Measurements from ENCODE around the gene GUK1. TPM values are rescaled to one million over a fixed set of nuclear protein-coding genes. Genes with fewer than 3 reads are reported as not detected.

Gene GUK1
- total RNA-seq, 6 experiments from 2014 or later: 215 to 313 (median 247) TPM

GRCh38 chr1:228097333-228098081 is 42.6 kb upstream of the GUK1 start:
- Mint-ChIP-seq H3K27me3 (ENCODE audit: insufficient read depth) (peaks cover 13% of the 10 kb centered on the region), H3K4me1 (ENCODE audit: low read depth) (peaks cover 32% of the 10 kb centered on the region), H3K9me3 (peaks cover 18% of the 10 kb centered on the region), H3K4me3 (no peak overlapping the region), H3K36me3 (ENCODE audit: low read depth) (peaks cover 43% of the 10 kb centered on the region), H3K27ac (no peak overlapping the region)
- TF ChIP-seq, protein P1, sequence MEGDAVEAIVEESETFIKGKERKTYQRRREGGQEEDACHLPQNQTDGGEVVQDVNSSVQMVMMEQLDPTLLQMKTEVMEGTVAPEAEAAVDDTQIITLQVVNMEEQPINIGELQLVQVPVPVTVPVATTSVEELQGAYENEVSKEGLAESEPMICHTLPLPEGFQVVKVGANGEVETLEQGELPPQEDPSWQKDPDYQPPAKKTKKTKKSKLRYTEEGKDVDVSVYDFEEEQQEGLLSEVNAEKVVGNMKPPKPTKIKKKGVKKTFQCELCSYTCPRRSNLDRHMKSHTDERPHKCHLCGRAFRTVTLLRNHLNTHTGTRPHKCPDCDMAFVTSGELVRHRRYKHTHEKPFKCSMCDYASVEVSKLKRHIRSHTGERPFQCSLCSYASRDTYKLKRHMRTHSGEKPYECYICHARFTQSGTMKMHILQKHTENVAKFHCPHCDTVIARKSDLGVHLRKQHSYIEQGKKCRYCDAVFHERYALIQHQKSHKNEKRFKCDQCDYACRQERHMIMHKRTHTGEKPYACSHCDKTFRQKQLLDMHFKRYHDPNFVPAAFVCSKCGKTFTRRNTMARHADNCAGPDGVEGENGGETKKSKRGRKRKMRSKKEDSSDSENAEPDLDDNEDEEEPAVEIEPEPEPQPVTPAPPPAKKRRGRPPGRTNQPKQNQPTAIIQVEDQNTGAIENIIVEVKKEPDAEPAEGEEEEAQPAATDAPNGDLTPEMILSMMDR (IDR thresholded peaks at IDR 0.05): no peak
- no peak for DNase-seq

GRCh38 chr1:228098323-228098931 is 41.7 kb upstream of the GUK1 start:
- Mint-ChIP-seq H3K4me1 (ENCODE audit: low read depth) (peaks cover 32% of the 10 kb centered on the region), H3K27ac (no peak overlapping the region), H3K36me3 (ENCODE audit: low read depth) (peaks cover 39% of the 10 kb centered on the region), H3K4me3 (no peak overlapping the region), H3K27me3 (ENCODE audit: insufficient read depth) (peaks cover 13% of the 10 kb centered on the region), H3K9me3 (peaks cover 18% of the 10 kb centered on the region)
- TF ChIP-seq, protein P1 (IDR thresholded peaks at IDR 0.05): no peak
- DNase-seq: no peak

DNA sequence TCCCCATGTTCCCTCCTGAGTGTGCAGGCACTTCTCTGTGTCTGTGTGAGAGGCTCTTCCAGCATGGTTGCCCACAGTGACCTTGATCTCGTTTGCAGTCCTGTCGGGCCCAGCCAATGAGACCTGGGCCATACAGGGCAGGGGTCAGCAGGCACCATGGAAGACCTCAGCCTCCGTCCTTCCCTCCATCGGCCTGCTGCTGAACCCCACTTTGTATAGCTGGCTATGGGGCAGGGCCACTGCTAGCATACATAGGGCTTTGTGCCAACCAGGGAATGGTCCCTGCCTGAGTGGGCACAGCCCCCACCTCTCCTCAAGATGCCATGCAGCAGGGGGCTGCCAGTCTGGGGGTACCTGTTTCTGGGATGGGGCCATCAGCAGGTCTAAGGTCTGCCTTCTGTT is 40.7 kb upstream of the GUK1 start:
- Mint-ChIP-seq H3K9me3 (peaks cover 13% of the 10 kb centered on the region), H3K27ac (peak overlapping the region; percentile 42), H3K4me3 (no peak overlapping the region), H3K27me3 (ENCODE audit: insufficient read depth) (peaks cover 13% of the 10 kb centered on the region), H3K36me3 (ENCODE audit: low read depth) (peaks cover 35% of the 10 kb centered on the region), H3K4me1 (ENCODE audit: low read depth) (peaks cover 37% of the 10 kb centered on the region)
- DNase-seq: no peak
- TF ChIP-seq, protein P1 (IDR thresholded peaks at IDR 0.05): no peak

GRCh38 chr1:228100822-228101613 is 39.1 kb upstream of the GUK1 start:
- Mint-ChIP-seq H3K4me3 (peak overlapping the region; percentile 81), H3K9me3 (no peaks in the 10 kb centered on the region), H3K36me3 (ENCODE audit: low read depth) (peaks cover 18% of the 10 kb centered on the region), H3K27me3 (ENCODE audit: insufficient read depth) (peaks cover 13% of the 10 kb centered on the region), H3K27ac (peak overlapping the region; percentile 64), H3K4me1 (ENCODE audit: low read depth) (peaks cover 24% of the 10 kb centered on the region)
- DNase-seq: no peak
- TF ChIP-seq, protein P1 (IDR thresholded peaks at IDR 0.05): no peak

DNA sequence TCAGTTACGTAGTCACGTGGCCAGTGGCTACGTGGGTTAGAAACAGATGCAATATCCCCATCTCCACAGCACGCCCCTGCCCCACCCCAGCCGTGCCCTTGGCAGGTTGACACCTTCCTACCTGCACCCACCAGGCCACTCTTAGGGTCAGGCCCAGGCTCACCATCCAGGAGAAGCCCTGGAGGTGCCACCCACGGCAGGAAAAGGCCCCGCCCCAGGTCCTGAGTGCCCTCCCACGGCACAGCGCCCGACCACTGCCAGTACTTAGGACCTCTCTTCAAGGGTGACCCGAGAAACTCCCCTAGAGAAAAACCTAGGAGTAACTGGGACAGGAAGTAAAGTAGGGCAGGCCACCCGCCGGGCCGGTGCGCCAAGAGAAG is 38.5 kb upstream of the GUK1 start:
- Mint-ChIP-seq H3K36me3 (ENCODE audit: low read depth) (peaks cover 17% of the 10 kb centered on the region), H3K27ac (peak overlapping the region; percentile 64), H3K9me3 (no peaks in the 10 kb centered on the region), H3K4me1 (ENCODE audit: low read depth) (peaks cover 23% of the 10 kb centered on the region), H3K27me3 (ENCODE audit: insufficient read depth) (peaks cover 13% of the 10 kb centered on the region), H3K4me3 (peak overlapping the region; percentile 81)
- DNase-seq: no peak
- TF ChIP-seq, protein P1 (IDR thresholded peaks at IDR 0.05): no peak

Measured in HFFc6 (cell line).